Brain microvascular endothelial cell (primary cell): ENCODE measurements around the gene HDDC2.

Source experiments
- DNase-seq: peaks from one replicate; pipeline ENCODE4 v3.0.0-alpha.2; 2020
- H3K27ac ChIP-seq: fragments of 250-450 bp; sonication (Bioruptor Pico); 2 replicates; pipeline ENCODE4 v1.5.1; 2020; ENCODE audit warnings: mild to moderate bottlenecking, moderate library complexity
- H3K27me3 ChIP-seq: fragments of 250-450 bp; sonication (Bioruptor Pico); replicated peaks from 2 replicates; pipeline ENCODE4 v1.5.1; 2020; ENCODE audit warnings: mild to moderate bottlenecking
- H3K36me3 ChIP-seq: fragments of 250-450 bp; sonication (Bioruptor Pico); replicated peaks from 2 replicates; pipeline ENCODE4 v1.5.1; 2020; ENCODE audit warnings: mild to moderate bottlenecking
- H3K4me3 ChIP-seq: 2 replicates; pipeline ENCODE4 v1.5.1; 2011; ENCODE audit warnings: low read depth, mild to moderate bottlenecking, control low read depth, low read length, moderate library complexity
- CTCF ChIP-seq: IDR thresholded peaks from 2 replicates; pipeline ENCODE4 v1.5.1; 2011; ENCODE audit warnings: low read depth, mild to moderate bottlenecking, moderate library complexity, low read length, control low read depth, inconsistent platforms; ENCODE audit errors: missing control alignments
- in situ Hi-C: cut with HindIII; loops from 2 replicates; pipeline ENCODE4 v1.10.0; 2017; ENCODE audit warnings: low sequenced_read_pairs, low pct_ligation_motif_present

HDDC2 gene

GRCh38 chr6:125248136-125248535, 53.6 kb downstream of the HDDC2 start:
- no peaks in the 10 kb centered on the region for H3K36me3 ChIP-seq
- no peaks in the 10 kb centered on the region for H3K27me3 ChIP-seq
- no peak for DNase-seq
- no peak overlapping the region for H3K27ac ChIP-seq
- in situ Hi-C loops, result no loop called here
- H3K4me3 ChIP-seq, result no peak overlapping the region
- no peak for TF ChIP-seq CTCF

GRCh38 chr6:125246566-125246965, 55.2 kb downstream of the HDDC2 start:
- TF ChIP-seq CTCF, result no peak
- Histone ChIP-seq H3K27ac (no peak overlapping the region), H3K36me3 (no peaks in the 10 kb centered on the region), H3K27me3 (no peaks in the 10 kb centered on the region), H3K4me3 (no peak overlapping the region)
- in situ Hi-C loops, result no loop called here
- DNase-seq, result no peak

- no peak for DNase-seq
- in situ Hi-C loops, result no loop called here
Measured at GRCh38 chr6:125245523-125246264, 56.1 kb downstream of the HDDC2 start.

GRCh38 chr6:125245109-125245508, 56.7 kb downstream of the HDDC2 start:
- in situ Hi-C loops, result no loop called here
- no peaks in the 10 kb centered on the region for H3K27me3 ChIP-seq
- no peak overlapping the region for H3K27ac ChIP-seq
- no peak for DNase-seq
- no peaks in the 10 kb centered on the region for H3K36me3 ChIP-seq
- no peak for TF ChIP-seq CTCF
- H3K4me3 ChIP-seq, result no peak overlapping the region

More at GRCh38 chr6:125245523-125246264, 56.1 kb downstream of the HDDC2 start:
- Histone ChIP-seq H3K27me3 (no peaks in the 10 kb centered on the region), H3K27ac (no peak overlapping the region), H3K36me3 (no peaks in the 10 kb centered on the region), H3K4me3 (no peak overlapping the region)
- TF ChIP-seq CTCF, result no peak

- DNase-seq, result no peak
- Histone ChIP-seq H3K27me3 (no peaks in the 10 kb centered on the region), H3K4me3 (no peak overlapping the region), H3K27ac (no peak overlapping the region), H3K36me3 (no peaks in the 10 kb centered on the region)
- in situ Hi-C loops, result no loop called here
- TF ChIP-seq CTCF, result no peak
Measured at GRCh38 chr6:125237764-125238163, 64.0 kb downstream of the HDDC2 start.
